Endothelial cell (in vitro differentiated cells): ENCODE data around the gene FERMT3. TPM values are rescaled to one million over a fixed set of nuclear protein-coding genes. Genes with fewer than 3 reads are reported as not detected.

ENCODE experiments used
- DNase-seq: peaks from one replicate; pipeline ENCODE4 v3.0.0; 2021; ENCODE audit warnings: low spot score
- H3K27ac Mint-ChIP-seq: one replicate; pipeline ENCODE4 v1.8.0; 2021; ENCODE audit warnings: mixed read lengths, inconsistent platforms; ENCODE audit not compliant: unreplicated experiment
- H3K27me3 Mint-ChIP-seq: one replicate; pipeline ENCODE4 v1.8.0; 2021; ENCODE audit warnings: mild to moderate bottlenecking, moderate library complexity, mixed read lengths, inconsistent platforms; ENCODE audit not compliant: unreplicated experiment
- H3K36me3 Mint-ChIP-seq: one replicate; pipeline ENCODE4 v1.8.0; 2021; ENCODE audit warnings: mild to moderate bottlenecking, low read depth, mixed read lengths, inconsistent platforms; ENCODE audit not compliant: unreplicated experiment
- H3K4me1 Mint-ChIP-seq: one replicate; pipeline ENCODE4 v1.8.0; 2021; ENCODE audit warnings: mild to moderate bottlenecking, mixed read lengths, inconsistent platforms; ENCODE audit not compliant: unreplicated experiment
- H3K4me3 Mint-ChIP-seq: one replicate; pipeline ENCODE4 v1.8.0; 2021; ENCODE audit warnings: mild to moderate bottlenecking, mixed read lengths, inconsistent platforms; ENCODE audit not compliant: unreplicated experiment
- H3K9me3 Mint-ChIP-seq: one replicate; pipeline ENCODE4 v1.8.0; 2021; ENCODE audit warnings: mixed read lengths, inconsistent platforms; ENCODE audit not compliant: unreplicated experiment
- total RNA-seq: library from RNA; stranded (reverse); fragmentation: NEBNext Ultra II Directional; extraction: Animal tissue kit (Norgen Biotek cat#: 25700); gene quantifications from one replicate; pipeline ENCODE4 v1.2.1, GENCODE V29; 2021; ENCODE audit not compliant: unreplicated experiment
- TF ChIP-seq, protein P1 (sequence below): fragments of 200-600 bp; sonication (generic); IDR thresholded peaks from one replicate; pipeline ENCODE4 v1.5.0; 2021; ENCODE audit warnings: antibody characterized with exemption; ENCODE audit not compliant: unreplicated experiment

The FERMT3 gene
- total RNA-seq, 1 donor from 2014 or later: 6.2 TPM

DNA sequence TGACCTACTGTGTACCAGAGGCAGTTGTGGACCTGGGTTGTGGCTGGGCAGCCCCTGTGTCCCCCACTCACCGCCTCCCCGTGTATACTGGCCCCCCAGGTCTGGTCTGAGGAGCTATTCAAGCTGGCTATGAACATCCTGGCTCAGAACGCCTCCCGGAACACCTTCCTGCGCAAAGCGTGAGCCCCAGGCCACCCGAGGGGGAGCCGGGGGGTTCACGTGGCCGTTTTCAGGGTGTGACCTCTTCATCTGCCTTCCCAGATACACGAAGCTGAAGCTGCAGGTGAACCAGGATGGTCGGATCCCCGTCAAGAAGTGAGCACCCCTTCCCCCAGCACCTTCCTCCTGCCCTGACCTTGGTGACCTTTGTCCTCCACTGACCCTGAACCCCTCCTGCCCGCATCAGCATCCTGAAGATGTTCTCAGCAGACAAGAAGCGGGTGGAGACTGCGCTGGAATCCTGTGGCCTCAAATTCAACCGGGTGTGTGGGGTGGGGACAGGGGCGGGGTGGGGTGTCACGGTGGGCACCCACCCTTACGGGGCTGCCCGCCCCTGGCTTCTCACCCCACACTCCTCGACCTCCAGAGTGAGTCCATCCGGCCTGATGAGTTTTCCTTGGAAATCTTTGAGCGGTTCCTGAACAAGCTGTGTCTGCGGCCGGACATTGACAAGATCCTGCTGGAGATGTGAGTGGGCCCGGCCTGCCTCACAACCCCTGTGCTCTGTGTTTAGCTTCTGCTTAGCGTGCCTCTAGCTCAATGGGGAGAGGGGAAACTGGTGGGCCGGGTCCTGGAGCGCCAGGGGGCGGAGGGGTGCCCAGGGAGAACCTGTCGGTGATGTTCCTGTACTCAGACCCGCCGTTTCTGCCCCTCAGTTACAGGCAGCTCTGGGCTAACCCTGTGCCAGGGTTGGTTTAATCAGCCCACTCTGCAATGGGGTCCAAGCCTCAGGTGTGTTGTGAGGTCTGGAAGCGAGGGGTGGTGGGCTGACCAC lies 48.9 kb downstream of the FERMT3 start:
- no peak overlapping the region for H3K27ac Mint-ChIP-seq
- H3K4me1 Mint-ChIP-seq: peaks cover 10% of the 10 kb centered on the region
- peaks cover 16% of the 10 kb centered on the region for H3K36me3 Mint-ChIP-seq
- TF ChIP-seq, protein P1, sequence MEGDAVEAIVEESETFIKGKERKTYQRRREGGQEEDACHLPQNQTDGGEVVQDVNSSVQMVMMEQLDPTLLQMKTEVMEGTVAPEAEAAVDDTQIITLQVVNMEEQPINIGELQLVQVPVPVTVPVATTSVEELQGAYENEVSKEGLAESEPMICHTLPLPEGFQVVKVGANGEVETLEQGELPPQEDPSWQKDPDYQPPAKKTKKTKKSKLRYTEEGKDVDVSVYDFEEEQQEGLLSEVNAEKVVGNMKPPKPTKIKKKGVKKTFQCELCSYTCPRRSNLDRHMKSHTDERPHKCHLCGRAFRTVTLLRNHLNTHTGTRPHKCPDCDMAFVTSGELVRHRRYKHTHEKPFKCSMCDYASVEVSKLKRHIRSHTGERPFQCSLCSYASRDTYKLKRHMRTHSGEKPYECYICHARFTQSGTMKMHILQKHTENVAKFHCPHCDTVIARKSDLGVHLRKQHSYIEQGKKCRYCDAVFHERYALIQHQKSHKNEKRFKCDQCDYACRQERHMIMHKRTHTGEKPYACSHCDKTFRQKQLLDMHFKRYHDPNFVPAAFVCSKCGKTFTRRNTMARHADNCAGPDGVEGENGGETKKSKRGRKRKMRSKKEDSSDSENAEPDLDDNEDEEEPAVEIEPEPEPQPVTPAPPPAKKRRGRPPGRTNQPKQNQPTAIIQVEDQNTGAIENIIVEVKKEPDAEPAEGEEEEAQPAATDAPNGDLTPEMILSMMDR: no peak
- no peaks in the 10 kb centered on the region for H3K9me3 Mint-ChIP-seq
- no peak for DNase-seq
- no peak overlapping the region for H3K4me3 Mint-ChIP-seq
- peaks cover 17% of the 10 kb centered on the region for H3K27me3 Mint-ChIP-seq

DNA sequence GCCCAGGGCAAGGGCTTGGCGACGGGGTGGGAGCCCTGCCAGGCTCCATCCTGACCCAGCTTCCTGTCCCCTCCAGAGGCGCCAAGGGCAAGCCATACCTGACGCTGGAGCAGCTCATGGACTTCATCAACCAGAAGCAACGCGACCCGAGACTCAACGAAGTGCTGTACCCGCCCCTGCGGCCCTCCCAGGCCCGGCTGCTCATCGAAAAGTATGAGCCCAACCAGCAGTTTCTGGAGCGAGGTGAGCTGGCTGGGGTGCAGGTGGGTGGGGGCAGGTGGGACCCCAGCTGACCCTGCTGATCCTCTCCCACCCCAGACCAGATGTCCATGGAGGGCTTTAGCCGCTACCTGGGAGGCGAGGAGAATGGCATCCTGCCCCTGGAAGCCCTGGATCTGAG lies 49.8 kb downstream of the FERMT3 start:
- TF ChIP-seq, protein P1: no peak
- Mint-ChIP-seq H3K27ac (no peak overlapping the region), H3K4me3 (no peak overlapping the region), H3K27me3 (peaks cover 17% of the 10 kb centered on the region), H3K9me3 (no peaks in the 10 kb centered on the region), H3K4me1 (peaks cover 10% of the 10 kb centered on the region), H3K36me3 (peaks cover 17% of the 10 kb centered on the region)
- no peak for DNase-seq

DNA sequence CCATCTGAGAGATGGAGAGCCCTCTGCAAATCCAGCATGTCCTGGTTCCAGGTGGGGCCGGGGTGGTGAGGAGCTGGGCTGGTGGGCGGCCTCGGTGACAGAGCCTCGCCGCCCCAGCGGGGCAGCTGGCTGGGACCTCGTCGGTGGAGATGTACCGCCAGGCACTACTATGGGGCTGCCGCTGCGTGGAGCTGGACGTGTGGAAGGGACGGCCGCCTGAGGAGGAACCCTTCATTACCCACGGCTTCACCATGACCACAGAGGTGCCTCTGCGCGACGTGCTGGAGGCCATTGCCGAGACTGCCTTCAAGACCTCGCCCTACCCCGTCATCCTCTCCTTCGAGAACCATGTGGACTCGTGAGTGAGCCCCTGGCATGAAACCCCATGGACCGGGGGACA lies 51.8 kb downstream of the FERMT3 start:
- H3K9me3 Mint-ChIP-seq: no peaks in the 10 kb centered on the region
- peaks cover 11% of the 10 kb centered on the region for H3K4me1 Mint-ChIP-seq
- H3K27me3 Mint-ChIP-seq: peaks cover 16% of the 10 kb centered on the region
- TF ChIP-seq, protein P1: no peak
- DNase-seq: no peak
- no peak overlapping the region for H3K4me3 Mint-ChIP-seq
- H3K27ac Mint-ChIP-seq: no peak overlapping the region
- H3K36me3 Mint-ChIP-seq: peaks cover 20% of the 10 kb centered on the region

DNA sequence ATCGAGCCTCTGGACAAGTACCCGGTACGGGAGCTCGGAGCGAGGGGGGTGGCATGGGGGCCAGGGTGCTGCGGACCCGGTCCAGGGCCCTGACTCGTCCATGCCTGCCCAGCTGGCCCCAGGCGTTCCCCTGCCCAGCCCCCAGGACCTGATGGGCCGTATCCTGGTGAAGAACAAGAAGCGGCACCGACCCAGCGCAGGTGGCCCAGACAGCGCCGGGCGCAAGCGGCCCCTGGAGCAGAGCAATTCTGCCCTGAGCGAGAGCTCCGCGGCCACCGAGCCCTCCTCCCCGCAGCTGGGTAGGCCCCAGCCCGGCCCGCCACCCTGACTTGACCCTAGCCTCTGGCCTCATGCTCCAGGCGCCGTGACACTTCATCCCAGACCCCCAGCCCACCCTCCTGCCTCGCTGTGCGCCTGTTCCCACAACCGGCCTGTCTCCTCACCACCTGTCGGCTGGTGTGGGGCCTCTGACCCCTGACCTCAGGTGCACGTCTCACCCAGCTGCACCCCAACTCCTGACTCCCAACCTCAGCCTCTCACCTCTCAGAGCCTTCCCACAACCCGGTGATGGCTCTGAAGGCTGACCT lies 52.5 kb downstream of the FERMT3 start:
- peaks cover 5% of the 10 kb centered on the region for H3K4me1 Mint-ChIP-seq
- TF ChIP-seq, protein P1: no peak
- peaks cover 20% of the 10 kb centered on the region for H3K36me3 Mint-ChIP-seq
- no peak for DNase-seq
- peak overlapping the region; percentile 71 for H3K4me3 Mint-ChIP-seq
- no peaks in the 10 kb centered on the region for H3K9me3 Mint-ChIP-seq
- H3K27ac Mint-ChIP-seq: no peak overlapping the region
- H3K27me3 Mint-ChIP-seq: peaks cover 12% of the 10 kb centered on the region
